ENCODE data around the gene TM4SF18.
"Not testable (repeated sequence)": the region's sequence is repeated elsewhere in the genome, so short reads cannot be mapped to it uniquely, and the experiment has no call there.

TM4SF18 gene, protein sequence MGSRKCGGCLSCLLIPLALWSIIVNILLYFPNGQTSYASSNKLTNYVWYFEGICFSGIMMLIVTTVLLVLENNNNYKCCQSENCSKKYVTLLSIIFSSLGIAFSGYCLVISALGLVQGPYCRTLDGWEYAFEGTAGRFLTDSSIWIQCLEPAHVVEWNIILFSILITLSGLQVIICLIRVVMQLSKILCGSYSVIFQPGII

DNA sequence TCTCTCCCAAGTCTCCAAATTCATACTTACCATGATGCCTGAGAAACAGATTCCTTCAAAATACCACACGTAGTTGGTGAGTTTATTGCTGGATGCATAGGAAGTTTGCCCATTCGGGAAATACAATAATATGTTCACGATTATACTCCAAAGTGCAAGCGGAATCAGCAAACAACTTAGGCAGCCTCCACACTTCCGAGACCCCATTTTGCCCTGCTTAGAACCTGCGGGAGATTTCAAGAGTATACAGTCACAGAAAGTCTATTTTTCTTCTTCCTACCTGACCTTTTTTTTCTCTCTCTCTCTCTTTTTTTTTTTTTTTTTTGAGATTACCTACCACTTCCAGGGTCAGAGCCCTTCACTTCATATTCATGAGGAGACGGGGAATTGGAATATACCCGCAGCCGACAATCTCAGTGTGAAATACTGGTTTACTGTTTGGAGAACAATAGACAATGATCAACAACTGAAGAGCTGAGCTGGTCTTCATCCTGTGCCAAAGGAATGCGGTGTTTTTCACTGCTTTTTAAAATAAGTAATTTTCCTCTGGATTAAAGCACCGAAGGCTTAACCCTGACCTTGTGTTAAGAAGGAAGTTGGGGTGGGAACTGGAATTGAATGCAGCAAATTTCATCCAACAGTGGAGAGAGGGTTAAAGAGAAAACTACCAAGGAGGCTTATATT is at the start of gene TM4SF18:
TM4SF18 (minus strand) TSS at position 461 of the 684 bp plus-strand sequence; CDS start at position 207, 254 bp downstream.
- intact Hi-C loops (cut with DNase I) = no loop called here
- DNase-seq = peak in 10 of 42 donors; percentile 5 to 49 (median 13)

DNA sequence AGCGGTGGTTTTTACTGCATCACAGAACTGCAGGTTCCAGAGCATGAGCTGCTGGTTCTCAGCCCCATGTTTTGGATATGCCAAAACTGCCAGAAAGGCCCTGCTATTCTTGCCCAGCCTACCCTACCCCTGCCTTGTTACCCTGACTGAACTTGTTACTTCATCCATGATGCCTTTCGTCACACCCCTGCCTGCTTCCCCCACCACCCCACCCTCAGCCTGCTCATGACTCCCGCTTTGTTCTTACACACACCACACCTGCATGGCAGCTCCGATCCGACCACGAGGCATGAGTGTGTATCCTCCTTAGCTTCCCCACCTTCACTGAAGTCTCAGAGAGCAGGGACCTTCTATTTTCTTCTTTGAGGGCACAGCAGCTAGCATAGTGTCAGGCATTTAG is 49.1 kb upstream of the TM4SF18 start:
- intact Hi-C loops (cut with DNase I) = no loop called here
- DNase-seq = peak in 1 of 42 donors; percentile 9

DNA sequence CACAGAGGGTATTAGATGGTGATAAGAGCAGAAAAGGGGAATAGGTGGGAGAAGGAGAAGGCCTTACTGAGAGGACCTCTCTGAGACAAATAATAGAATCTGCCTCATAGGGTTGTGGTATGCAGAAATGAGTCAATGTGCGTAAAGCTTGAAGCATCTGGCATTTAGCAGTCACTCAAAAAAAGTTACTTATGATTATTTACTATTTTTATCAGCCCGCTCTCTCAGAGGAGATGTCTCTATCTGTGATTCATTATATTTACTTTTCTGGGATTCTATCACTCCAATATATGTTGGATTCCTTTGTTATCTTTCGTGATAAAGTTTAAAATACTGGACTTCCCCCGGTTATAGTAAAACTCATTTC is 48.6 kb upstream of the TM4SF18 start:
- DNase-seq = no peak
- intact Hi-C loops (cut with DNase I) = no loop called here

DNA sequence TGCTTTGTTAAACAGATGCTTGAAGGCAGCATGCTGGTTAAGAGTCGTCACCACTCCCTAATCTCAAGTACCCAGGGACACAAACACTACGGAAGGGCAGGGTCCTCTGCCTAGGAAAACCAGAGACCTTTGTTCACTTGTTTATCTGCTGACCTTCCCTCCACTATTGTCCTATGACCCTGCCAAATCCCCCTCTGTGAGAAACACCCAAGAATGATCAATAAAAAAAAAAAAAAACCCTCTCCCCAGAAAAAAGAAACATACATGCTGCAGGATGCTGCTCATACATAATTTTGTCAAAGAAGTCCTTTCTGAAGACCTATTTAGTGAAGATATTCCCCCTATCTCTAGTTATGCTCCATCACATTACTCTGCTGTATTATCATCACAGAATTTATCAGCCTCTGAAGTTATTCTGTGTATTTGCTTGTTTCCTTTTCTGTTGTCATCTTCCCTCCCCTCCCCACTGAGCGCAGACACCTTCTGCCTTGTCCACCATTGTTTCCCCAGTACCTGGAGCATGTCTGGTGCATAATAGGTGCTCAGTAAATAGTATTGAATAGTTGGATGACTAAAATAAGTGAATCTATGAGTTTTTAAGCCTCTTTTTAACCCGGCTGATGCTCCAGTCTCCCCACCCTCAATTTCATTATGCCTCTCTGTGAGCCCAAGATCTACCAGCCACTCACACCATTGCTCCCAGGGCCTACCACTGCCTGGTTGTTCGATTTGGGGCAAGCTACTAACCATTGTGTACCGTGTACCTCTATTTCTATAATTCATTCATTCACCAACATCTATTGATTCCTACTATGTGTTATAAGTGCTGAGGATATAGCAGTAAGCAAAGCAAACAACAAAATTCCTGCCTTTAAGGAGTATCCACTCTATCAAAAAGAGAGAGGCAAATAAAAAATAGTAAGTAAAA is 48.0 kb upstream of the TM4SF18 start:
- intact Hi-C loops (cut with DNase I) = no loop called here
- DNase-seq = no peak

DNA sequence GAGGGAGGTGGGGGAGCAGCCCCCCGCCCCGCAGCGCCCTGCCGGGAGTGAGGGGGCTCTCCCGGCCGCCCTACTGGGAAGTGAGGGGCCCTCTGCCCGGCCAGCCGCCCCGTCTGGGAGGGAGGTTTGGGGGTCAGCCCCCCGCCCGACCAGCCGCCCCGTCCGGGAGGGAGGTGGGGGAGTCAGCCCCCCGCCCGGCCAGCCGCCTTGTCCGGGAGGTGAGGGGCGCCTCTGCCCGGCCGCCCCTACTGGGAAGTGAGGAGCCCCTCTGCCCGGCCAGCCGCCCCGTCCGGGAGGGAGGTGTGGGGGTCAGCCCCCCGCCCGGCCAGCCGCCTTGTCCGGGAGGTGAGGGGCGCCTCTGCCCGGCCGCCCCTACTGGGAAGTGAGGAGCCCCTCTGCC is 46.8 kb upstream of the TM4SF18 start:
- intact Hi-C loops (cut with DNase I); DNase-seq: not testable (repeated sequence)

DNA sequence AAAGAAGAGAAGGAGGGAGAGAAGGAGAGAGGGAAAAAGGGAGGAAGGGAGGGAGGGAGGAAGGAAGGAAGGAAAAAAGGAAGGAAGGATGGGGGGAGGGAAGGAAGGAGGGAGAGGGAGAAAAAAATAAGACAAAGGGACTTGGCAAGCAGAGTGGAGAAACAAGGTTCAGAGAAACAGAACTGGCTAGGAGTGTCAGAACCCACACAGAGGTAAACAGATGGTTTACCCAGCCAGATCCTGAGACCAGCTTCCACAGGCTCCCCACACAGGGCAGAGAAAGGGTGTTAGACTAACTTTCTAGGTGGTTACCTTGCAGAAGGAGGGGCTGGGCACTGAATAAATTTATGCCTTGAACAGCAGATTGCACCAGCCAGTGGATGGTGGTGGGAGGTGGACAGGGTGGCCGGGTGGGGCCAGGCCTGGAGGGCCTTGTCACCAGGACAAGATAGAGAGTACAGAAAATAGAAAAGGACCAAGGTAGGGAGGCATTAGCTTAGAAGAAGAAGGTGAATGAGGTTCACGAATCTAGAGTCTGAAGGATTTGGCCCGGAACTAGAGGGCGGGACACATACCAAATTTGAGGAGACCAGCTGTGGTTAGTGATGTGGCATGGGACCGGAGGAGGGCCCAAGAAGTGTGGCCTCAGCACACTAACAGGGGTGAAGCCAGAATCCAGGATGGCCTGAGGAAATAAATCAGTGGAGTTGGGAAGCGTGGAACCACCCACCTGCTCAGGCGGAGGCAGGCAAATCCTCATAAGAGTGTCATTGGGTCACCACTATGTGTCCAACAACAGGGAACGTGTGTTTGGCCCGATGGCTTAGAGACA is 45.3 kb upstream of the TM4SF18 start:
- no peak for DNase-seq
- intact Hi-C loops (cut with DNase I) = no loop called here

DNA sequence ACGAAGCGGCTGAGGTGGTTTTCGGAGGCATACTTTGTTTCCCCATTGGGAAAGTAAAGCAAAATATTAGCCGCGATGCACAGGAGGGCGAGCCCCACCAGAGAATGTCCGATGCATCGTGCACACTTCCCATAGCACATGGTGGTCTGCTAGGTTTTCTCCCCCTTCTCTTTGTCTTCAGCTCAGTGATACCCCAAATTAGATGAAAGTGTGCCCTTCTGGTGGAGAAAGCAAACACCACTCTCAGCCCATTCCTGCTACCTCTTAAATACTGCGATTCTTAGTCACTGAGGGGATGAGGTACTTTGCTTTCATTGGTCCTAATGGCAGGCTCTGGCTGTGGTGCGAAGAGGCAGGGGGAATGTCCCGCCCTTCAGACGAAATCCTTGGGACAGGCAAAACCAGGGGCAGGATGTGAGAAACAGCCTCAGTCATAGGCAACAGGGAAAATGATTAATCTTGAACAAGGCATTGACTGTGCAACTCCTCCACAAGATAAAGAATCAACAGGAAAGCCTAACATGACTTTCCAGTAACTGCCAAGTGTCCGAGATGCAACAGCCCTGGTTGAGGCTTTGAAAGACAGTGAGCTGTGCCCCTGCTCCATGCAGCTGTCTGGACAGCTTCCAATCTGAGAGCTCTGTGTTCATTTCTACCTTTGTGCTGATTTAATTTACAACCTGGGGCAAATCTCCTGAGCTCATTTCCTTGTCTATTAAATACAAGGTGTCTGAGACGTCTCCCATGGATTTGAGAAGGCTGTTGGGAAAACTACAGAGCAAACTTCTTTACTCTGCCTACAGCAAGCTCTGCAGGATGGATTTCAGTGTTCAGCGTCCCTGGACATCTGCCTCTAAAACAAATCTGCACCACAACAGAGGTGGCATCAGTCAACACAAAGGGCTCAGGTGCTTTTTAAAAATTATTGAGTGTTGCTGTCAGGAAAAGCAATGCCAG is 44.2 kb upstream of the TM4SF18 start, which contains the start of gene TM4SF1:
TM4SF1 (minus strand) TSS at position 242 of the 957 bp plus-strand sequence; CDS start at position 140, 102 bp downstream.
- DNase-seq = no peak
- intact Hi-C loops (cut with DNase I) = no loop called here

DNA sequence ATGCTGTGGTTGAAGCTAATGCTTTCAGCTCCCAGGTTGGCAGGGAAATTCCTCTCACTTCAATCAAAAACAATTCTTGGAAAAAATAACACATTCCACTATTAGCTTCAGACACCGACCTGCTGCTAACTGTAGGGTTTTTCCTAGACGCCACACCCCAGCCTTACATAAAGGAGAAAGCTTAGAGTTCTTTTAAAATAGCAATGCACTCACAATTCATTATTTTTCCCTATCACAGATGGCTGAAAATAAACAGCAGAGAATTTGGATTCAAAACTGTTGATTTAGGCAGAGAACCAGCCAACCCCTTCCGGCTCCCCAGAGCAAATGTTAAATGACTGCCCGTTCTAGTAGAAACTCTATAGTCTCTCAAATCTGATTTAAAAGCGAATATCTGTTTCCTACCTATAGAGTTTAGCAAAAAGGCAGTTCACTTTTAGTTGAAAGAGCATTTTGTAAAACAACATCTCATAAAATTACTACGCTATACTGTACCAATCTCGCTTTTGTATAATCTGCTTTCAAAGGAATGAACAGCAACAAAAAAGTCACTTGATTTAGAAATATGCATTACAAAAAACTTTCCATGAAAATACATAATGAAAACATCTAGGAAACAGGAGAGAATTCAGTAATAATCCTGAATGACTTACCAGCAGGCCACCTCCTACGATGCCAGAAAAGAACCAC is 43.4 kb upstream of the TM4SF18 start:
- intact Hi-C loops (cut with DNase I) = no loop called here
- DNase-seq = no peak

DNA sequence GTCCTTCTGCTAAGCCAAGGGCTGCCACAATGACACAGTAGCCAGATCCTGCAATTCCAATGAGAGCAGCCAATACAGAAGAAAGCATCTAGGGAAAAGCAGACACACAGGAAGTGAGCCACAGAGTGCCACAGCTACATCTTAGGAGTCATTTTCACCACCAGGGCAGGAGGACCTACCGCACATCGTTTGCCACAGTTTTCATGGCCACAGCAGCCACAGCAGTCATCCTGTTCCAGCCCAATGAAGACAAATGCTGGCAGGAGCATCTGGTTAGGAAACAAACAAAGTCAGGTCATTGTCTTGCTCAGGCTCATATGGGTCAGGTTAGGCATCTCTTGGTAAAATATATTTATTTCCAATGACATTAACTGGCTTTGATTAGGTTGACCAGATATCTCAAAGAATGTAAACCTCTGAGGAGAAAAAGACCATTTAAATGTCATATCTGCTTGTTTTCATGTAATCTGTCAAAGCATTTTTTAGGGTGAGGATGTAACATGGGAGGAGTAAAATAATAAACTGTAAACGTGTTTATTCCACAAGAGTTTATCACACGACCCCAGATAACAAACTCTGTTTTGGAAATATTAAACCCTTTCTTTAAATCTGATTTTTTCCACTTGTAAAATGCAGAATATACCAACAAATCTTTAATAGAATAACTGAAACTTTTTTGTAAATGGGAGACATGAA is 42.2 kb upstream of the TM4SF18 start:
- no peak for DNase-seq
- intact Hi-C loops (cut with DNase I) = no loop called here

DNA sequence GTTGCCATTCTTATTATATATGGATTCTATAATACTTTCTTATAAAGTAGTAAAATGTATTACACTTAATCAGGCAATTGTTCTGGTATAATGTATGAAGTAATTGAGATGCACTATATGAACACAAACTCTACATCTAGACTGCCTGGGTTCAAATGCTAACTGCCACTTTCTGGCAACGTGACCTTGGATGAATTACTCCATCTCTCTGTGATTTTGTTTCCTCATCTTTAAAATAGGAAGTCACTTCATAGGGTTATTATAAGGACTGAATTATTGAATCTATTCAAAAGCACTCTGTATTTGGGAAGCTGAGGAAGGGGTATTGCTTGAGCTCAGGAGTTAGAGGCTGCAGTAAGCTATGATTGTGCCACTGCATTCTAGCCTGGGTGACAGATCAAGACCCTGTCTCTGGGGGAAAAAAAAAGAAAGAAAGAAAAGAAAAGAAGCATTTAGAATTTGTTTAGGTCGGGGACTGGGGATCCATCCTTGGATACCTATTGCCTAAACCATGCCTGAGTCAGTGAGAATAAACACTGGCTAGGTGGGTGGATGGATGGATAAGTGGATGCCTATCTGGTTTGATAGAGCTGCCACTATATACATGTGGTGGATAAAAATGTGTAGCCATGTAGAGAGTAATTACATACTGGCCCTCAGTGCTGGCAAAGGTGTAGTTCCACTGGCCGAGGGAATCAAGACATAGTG is 41.5 kb upstream of the TM4SF18 start:
- intact Hi-C loops (cut with DNase I) = no loop called here
- no peak for DNase-seq

DNA sequence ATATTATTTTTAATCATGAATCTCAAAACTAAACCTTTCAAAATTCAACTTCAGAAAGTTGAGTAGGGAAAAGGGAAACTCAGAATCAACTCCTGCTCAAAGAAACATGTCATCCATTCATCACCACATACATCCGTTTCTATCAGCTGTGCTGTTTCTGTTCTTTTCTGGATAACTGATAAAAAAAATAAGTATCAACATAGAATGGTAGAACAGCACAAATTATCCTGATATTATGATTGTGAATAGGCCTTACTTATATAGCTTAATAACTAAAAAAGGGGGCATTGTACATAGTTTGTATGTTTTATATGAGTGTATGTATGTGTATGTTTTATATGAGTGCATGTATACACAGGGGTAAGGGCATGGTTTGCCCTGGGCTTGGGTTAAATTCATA is 41.0 kb upstream of the TM4SF18 start:
- no peak for DNase-seq
- intact Hi-C loops (cut with DNase I) = no loop called here

DNA sequence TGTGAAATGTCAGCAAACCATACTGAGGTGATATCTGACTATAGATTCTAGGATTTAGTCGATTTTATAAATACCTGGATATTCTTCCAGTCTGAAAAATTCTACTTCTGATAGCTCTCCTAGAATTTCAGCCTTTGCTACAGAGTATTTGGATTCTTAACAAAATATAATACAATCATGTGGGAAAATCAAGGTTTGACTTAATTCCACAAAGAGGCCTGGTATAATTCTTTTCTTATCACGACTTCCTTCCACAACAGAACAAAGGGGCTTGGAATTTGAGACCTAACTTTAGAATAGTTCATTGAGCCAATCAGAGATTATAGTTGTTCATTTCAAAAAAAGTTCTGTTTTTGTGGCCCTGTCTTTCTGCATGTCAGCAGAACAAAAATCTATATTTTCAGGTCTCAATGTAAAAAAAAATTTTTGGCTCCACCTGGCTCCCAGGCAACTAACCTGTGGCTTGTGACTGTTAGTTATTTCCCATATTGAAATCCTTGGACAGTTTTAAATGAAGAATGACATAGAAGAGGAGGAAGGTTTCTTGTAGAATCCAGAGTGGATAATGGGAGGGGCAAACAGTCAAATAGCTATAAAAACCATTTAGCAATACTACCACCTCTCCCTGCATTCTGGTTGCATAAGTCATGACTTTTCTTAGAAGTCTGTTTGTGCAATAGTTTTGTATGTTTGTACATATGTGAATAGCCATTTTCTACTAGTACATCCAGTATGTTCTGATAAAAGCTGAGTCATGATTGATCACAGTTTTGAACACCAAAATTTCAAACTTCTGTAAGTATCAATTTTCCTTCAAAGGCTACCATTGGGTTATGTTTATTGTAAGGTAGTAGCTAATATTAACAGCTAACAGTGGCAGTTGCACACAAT is 40.0 kb upstream of the TM4SF18 start:
- DNase-seq = no peak
- intact Hi-C loops (cut with DNase I) = no loop called here

DNA sequence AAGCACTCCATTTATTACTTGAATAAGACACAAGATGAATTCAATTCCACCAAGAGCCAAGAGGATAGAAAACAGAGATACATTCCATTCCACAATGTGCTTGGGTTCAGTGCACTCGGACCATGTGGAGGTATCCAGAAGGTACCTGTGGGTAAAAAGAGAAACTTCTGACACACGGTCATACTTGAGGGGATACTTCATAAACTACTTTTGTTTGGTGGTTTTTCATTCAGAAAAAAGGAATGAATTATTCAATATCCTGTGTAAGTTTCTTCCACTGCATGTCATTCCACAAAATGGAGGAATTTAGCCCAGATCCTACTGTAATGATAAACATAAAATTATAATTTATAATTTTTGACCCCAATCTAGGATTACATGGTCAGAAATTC is 38.3 kb upstream of the TM4SF18 start:
- intact Hi-C loops (cut with DNase I) = no loop called here
- DNase-seq = no peak

DNA sequence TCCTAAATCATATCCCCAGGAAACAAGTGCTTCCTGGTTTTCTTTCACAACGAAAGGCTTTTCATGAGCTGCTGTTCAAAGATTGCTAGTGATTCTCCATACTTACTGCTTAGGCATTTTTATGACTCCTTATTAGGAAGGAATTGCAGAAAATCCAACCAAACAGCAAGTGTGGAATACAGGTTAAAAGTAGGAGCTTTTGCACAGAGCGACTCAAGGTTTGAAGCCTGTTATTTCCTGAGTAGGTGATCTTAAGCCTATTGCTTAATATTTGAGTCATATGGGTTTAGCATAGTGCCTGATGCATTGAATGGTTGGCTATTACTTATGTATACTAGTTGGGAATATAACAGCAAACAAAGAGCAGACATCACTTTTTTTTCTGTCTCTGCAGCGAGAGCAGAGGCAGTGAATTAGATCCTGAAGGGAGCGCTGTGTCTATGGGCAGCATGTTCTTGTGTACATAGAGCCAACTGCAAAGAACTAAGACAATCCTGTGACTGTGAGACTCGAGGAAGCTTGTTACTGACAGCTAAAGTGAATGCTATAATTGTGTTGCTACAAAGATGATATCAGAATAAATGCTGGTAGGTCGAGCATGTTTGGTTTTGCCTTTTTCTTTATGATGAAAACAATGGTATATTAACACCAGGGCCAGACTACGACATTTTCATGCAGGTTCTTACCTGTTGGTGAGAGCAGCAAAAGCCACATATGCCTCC is 37.7 kb upstream of the TM4SF18 start:
- peak in 4 of 42 donors; percentile 18 to 19 (median 18) for DNase-seq
- intact Hi-C loops (cut with DNase I) = no loop called here

All from head of caudate nucleus (tissue), 42 donors.